Lower leg skin (tissue), 3 donors: ENCODE results near the gene SYTL2.

Experiments
- CTCF ChIP-seq, 3 donors: fragments of 450-650 bp; IDR thresholded peaks; one replicate each; pipeline ENCODE4 v1.5.1; 2016; ENCODE audit warnings: antibody characterized with exemption in 3 of 3, mild to moderate bottlenecking in 3 of 3, moderate library complexity in 2 of 3
- POLR2A ChIP-seq, 2 donors: fragments of 450-650 bp; IDR thresholded peaks; one replicate each; pipeline ENCODE4 v1.6.1; 2016 to 2017; ENCODE audit warnings: antibody characterized with exemption in 2 of 2, mild to moderate bottlenecking in 1 of 2, moderate library complexity in 1 of 2

- no peak for TF ChIP-seq CTCF (IDR thresholded peaks at IDR 0.05)
- TF ChIP-seq POLR2A (IDR thresholded peaks at IDR 0.05) = no peak
Observed at GRCh38 chr11:85745626-85746025, 65.3 kb downstream of the SYTL2 start.
